CD4-positive, alpha-beta T cell treated with Interleukin-10 for 1 hour (primary cell): Measurements from ENCODE around the gene VPREB3.

Experiments
- DNase-seq: peaks from one replicate; pipeline ENCODE4 v3.0.0-alpha.2; 2020

The VPREB3 gene, protein sequence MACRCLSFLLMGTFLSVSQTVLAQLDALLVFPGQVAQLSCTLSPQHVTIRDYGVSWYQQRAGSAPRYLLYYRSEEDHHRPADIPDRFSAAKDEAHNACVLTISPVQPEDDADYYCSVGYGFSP

DNA sequence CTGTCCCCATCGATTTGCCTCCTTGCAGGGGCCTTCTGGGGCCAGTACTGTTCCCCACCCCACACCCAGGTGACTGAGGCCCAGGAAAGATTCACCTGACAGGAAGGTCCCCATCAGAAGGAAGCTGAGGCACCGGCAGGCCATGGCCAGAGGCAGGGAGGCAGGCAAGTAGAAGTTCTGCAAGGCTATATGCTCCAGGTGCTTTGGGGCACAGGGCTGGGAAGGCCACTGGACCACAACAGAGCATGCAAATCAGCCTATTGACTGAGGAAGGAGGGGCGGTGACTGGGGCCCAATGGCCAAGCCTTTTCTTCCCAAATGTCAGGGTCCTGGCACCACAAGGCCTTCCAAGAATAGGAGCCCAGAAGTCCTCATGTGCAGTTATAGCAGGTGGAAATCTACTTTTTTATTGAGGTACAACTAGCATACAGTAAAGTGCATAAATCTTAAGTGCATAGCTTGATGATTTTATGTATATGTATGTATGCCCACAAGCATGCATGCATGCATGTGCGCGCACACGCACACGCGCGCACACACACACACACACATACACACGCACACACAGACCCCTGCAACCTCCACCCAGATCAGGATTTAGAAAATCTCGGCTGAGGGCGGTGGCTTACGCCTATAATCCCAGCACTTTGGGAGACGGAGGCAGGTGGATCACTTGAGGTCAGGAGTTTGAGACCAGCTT, at the start of gene VPREB3:
Gene VPREB3 (minus strand): TSS at position 206 of the 700 bp plus-strand sequence. CDS start 62 bp downstream, at position 144.
- DNase-seq, result no peak

DNA sequence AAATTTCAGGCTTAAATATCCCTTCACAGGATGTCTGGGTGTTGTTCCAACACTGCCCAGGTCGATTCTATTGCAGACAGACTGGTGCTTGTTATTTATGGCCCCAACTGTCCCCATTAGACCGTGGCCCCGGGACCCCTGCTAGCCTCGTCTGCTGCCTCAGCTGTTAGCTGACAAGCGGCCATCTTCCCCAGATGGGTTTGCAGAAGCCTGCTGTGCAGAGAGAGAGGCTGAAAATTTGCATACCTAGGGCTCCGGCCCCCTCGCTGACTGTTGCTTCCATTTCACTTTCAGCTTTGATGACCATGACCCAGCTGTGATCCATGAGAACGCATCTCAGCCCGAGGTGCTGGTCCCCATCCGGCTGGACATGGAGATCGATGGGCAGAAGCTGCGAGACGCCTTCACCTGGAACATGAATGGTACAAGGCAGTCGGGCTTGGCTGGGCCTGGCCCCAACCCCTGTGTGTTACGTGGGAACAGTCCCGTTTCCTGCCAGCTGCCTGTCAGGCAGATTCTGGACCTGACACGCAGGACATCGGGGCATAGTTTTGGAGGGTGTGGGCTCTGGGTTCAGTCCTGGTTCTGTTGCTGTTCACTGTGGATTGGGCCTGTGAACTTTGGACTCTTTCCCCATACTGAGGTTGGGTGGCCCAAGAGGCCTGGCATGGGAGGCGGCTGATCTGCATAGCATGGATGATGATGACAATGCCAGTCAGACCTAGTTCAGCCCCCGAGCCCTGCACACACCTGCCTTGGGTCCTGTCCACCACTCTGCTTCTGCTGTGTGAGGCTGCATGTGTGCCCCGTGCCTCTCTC, 49.0 kb upstream of the VPREB3 start:
- no peak for DNase-seq

DNA sequence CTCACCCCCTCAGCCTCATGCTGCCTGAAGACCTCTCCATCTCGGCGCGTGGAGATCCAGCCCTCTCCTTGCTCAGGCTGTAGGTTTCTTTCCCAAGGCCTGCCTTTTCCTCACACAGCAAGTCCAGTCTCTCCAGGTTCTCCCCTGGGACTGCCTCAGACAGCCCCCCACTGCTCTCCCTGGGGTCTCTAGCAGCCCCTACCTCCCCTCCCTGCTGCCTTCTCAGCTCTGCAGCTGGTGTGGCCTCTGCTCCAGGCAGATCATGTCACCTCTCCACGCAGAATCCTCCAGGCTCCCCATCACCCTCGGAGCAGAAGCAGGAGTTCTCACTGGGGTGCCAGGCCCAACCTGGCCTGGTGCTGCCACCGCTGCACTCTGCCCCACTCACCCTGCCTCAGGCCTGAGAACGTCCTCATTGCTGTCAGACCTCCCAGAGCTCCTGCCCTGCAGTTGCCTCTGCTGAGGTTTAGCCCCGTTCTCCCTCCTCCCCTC, 47.7 kb upstream of the VPREB3 start:
- DNase-seq, result no peak

DNA sequence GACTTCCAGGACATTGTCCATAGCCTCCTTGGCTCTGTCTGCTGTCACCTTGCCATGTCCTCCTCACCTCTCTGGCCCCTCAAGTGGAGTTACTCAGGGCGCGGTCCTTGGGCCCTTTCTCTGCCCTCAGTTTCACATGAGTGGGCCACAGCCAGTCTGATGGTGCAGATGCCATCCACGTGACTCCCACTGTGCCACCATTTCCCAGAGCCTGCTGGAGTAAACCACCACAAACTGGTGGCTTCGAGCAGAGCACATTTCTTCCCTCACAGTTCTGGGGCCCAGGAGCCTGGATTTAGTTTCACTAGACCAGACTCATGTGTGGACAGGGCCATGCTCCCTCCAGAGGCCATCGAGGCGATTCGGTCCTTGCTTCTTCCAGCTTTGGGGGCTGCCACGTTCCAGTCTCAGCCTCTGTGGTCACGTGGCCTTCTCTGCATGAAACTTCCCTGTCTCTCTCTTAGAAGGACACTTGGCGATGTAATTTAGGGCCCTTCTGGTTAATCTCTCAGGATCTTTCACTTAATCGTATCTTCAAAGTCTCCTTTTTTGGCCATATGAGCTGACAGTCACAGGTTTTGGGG, 47.1 kb upstream of the VPREB3 start:
- DNase-seq, result no peak

DNA sequence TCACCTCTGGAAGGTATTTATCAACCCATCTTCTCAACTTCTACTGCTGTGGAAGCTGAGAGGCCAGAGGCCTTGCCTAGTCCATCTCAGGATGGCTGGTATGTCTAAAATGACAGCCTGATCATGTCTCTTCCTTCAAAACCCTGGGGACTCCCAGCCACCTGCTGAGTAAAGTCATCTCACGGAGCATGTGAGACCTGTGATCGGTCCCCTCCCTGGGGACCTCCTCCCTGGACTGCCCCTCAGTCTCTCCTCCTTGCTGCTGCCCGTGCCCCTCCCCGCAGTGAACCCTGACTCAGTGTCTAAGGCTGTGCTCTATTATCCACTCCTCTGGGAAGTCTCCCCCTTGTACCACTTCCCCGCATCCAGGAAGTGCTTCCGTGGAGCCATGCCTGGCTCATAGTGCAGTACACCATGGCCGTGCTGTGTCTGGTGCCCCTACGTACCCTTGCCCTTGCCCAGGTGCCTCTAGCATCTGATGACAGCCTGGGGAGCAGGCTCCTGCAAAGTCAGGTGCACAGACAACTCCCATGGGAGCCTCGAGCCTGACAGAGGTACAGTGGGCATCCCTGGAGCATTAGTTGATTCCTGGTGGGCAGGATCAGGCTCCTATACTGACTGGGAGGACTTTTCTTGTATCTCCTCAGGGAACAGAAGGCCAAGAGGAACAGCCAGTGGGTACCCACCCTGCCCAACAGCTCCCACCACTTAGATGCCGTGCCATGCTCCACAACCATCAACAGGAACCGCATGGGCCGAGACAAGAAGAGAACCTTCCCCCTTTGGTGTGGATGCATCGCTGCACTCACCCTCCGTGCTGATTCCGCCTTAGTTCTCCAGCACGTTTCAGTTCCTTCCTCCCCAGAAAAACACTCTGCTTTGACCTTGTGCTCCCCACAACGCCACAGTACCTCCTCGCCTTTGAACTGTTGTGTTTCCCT, 46.3 kb upstream of the VPREB3 start:
- no peak for DNase-seq

DNA sequence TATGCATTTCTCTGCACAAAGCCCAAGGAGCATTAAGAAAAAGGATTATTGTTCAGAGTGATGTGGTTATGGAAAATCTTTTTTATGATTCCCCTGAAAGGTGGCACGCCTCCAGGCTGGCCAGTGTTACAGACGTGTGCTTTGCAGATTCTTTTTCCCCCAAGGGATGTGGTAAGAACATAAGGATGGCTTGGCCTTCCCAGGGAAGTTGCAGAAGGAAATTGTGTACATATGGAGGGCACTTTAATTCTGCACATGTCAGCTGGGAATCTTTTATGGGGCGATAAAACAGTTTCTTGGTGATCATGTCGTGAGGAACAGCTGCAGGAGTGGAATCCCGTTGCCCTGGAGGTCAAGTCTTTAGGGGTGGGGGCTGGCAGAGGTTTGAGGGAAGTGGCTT, 42.2 kb upstream of the VPREB3 start:
- no peak for DNase-seq

DNA sequence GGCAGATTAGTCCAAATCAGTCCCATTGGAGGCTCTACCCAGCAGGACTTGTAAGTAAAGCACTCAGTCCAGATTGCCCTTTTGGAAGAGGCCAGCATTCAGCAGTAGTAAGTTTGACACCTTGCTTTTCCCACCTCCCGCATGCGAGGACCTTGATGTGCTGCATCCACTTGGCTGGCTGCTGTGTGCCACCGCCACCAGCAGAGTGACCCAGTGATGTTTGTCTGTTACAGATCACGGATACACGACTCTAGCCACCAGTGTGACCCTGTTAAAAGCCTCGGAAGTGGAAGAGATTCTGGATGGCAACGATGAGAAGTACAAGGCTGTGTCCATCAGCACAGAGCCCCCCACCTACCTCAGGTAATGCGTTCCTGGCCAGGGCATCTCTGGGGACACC, 39.1 kb upstream of the VPREB3 start:
- DNase-seq, result no peak

DNA sequence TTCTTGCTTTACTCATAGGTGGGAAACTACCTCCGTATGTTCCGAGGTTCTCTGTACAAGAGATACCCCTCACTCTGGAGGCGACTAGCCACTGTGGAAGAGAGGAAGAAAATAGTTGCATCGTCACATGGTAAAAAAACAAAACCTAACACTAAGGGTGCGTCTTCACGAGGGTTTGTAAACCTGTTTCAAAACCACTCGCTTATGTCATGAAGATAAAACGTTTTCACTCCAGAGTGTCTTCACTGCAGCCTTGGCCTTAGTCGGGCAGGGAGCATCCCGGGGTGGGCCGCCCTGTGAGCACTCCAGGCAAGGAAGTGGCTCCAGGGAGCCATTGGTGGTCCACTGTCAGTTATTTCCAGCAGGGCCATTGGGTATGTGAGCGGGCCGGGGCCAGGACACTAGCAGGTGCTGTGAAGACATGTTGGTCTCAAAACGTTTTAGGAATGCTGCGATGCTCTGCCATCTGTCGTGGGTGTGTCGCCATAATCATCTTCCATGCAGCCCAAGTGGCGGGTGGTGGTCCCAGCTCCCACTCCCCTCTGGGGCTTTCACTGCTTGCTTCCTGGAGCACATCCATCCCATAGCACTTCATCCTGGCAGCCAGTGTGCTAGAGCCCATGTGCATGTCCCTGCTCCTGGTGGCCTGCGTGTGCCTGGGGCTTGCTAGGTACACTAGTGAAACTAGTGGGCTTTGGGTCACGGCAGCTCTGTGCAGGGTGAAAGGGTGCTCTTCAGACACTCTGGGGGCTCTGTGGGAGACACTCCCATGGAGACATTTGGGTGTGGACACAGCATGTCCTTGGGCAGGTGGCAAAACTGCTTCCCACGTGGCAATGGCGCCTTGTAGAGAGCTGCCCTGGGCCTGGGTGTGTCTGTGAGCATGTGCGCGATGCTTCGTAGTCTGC, 37.8 kb upstream of the VPREB3 start:
- no peak for DNase-seq

DNA sequence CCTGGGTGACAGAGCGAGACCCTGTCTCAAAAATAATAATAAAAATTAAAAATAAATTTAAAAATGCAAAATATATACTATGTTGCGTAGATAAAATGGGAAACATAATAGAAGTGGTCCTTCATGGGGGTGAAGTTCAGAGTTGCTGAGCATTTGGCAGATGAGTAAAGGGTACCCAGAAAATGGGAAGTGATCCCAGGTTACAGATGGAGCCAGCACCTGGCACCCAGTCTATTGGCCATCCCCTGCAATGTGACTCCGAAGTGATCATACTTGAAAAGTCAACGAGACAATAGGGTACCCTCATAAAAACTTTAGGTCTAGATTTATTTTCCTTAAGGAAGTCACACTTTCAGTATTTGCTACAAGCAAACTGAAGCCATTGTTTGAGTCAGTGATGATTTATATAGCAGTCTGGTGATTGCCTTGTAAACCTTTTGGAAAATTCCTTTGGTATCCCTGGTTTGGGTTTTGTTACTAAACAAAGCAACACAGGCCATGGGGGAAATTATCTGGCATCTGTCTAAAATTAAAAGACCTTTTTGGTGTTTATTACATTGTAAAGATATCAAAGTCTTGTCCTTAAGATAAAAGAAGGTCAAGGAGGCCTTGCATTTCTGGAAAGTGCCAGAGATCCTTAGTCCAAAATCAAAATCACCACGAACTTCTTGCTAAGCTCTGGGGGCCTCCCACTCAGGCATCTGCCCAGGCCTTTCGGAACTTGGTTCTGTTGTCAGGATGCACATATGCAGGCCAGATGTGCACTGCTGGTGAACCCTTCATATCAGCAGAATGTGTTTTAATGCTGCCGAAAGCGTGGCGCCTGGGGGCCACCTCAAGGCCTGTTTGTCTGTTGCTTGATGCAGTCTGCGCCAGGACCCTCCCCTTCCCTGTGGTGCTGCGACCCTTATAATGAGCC, 36.9 kb upstream of the VPREB3 start:
- no peak for DNase-seq

DNA sequence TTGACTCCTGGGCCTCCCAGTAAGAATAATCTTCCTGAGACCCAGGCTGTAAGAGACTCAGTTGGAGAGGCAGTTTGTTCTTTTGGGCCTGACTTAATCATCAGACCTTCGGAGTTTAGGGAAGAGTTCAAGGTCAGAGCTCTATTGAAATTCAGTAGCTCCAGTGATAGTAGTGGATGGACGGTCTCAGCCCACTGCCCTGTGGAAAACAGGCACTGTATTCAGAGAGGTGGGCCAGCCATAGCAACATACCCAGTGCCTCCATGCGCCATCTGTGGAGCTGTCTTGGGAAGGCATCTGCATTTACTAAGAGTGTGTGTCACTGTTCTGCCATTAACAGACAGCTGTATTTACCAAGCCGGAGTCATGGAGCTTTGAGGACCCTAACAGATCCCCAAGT, 35.4 kb upstream of the VPREB3 start:
- DNase-seq, result no peak

DNA sequence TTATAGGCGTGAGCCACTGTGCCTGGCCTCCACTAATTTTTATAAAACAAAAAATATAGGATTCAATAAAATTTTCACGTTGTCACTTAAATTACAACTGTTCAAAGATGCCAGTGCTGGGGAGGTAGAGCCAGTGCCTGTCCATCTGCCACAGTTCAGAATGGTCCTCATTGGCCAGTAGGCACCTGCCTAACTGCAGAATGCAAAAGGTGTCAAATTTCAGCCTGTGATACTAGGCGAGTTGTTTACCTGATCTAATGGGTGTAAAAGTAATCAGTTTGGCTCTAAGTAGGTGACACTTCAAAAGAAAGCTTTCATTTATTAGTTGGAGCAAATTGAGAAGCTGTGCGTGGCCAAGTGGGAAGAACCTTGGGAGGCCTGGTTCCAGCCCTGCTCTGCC, 34.9 kb upstream of the VPREB3 start:
- DNase-seq, result no peak

DNA sequence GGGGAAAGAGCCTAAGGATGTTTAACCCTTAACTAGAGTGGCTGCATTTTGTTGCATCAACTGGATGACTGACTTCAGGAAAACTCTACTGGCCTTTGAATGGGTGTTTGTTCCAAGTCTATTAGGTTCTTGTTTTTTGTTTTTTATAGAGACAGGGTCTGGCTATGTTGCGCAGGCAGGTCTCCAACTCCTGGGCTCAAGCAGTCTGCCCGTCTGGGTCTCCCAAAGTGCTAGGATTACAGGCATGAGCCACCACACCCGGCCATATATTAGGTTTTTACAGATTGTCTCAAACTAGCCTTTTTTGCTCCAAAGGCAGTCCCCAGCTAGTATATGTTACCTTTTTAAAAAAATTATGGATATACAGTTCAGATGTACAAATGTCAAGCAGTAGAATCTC, 33.7 kb upstream of the VPREB3 start:
- DNase-seq, result no peak

DNA sequence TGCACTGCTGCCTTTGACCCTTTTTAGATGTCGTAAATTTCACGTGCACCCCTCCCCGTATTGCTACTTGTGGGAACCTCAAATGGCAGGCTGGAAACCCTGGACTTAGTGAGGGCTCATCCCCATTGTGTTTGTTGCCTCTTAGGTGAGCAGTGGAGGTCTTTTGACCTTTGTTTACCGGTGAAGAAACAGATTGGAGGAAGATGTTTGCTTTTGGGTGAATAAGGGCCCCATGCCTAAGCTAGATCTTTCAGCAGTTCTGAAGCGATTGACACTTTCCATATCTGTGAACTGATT, 33.3 kb upstream of the VPREB3 start:
- DNase-seq, result no peak

DNA sequence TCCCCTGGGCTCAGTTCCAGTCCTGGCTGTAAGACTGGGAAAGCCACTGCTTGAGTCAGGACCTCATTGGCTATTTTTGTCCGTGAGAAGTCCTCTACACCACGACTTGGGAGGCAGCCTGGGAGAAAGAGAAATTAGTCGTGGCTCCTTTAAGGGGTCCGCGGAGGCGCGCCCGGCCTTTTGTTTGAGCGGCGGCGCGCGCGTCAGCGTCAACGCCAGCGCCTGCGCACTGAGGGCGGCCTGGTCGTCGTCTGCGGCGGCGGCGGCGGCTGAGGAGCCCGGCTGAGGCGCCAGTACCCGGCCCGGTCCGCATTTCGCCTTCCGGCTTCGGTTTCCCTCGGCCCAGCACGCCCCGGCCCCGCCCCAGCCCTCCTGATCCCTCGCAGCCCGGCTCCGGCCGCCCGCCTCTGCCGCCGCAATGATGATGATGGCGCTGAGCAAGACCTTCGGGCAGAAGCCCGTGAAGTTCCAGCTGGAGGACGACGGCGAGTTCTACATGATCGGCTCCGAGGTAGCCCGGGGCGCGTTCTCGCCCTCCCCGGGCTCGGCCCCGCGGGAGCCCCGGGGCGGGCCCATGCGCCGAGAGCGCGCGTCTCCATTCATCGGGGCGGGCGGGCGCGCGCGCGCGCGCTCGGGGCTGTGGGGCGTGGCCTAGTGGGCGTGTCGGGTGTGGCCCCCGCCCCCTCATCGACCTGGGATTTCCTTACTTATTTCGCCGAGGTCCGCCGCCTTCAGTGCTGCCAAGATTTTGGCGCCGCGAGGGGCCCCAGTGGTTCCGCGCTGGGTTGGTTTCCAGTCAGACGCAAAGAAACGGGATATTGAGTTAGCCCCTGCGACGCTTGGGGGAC, 32.8 kb upstream of the VPREB3 start, which contains the start of gene SMARCB1:
Gene SMARCB1 (plus strand): TSS at position 215 of the 848 bp plus-strand sequence. CDS start 204 bp downstream, at position 419.
- peak; percentile 93 for DNase-seq

DNA sequence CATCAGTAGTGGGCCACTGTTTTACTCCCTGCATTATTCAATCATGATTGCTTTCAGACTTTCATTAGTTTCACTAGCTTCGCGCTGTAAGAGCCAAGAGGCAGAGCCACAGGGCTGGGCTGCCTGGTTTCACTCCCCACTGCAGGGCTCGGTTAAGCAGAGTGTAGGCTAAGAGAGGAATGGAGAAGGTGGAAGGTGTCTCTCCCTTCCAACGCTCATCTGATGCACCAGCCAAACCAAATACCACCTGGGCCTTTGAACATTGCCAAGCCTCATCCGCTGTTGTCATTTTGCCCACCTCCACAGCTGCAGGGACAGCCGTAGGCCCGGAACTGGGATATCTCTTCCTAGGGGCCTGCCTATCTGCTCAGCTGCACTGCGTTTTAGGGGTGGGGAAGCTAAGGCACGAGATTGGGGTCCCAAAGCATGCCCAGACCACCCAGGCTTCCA, 32.1 kb upstream of the VPREB3 start:
- DNase-seq, result no peak

DNA sequence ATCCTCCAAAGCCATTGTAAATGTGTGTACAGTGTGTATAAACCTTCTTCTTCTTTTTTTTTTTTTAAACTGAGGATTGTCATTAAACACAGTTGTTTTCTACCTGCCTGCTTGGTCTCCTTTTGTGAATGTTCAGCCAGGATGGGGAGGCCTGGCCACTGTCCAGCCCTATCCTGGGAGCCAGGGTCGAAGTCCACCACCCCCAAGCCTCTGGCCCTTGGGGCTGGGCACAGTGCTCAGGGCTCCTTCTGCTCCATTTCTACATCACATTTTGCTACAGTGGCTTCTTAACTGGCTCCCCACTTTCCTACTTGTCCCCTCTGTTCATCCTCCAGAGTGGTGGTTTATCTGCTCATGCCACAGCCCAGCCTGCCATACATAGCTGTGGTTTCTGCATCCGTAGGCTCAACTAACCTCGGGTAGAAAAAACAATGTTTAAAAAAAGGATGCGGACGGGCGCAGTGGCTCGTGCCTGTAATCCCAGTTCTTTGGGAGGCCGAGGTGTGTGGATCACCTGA, 30.0 kb upstream of the VPREB3 start:
- peak; percentile 17 for DNase-seq

DNA sequence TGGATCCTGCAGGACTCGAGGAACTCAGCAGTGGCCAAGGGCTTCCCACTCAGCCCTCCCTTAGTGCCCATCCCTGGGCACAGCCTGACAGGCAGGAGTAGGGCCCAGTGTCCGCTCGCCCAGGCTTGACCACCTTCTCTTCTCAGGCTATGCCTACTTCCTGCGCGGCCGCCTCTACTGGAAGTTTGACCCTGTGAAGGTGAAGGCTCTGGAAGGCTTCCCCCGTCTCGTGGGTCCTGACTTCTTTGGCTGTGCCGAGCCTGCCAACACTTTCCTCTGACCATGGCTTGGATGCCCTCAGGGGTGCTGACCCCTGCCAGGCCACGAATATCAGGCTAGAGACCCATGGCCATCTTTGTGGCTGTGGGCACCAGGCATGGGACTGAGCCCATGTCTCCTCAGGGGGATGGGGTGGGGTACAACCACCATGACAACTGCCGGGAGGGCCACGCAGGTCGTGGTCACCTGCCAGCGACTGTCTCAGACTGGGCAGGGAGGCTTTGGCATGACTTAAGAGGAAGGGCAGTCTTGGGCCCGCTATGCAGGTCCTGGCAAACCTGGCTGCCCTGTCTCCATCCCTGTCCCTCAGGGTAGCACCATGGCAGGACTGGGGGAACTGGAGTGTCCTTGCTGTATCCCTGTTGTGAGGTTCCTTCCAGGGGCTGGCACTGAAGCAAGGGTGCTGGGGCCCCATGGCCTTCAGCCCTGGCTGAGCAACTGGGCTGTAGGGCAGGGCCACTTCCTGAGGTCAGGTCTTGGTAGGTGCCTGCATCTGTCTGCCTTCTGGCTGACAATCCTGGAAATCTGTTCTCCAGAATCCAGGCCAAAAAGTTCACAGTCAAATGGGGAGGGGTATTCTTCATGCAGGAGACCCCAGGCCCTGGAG, 29.3 kb upstream of the VPREB3 start:
- DNase-seq, result no peak

DNA sequence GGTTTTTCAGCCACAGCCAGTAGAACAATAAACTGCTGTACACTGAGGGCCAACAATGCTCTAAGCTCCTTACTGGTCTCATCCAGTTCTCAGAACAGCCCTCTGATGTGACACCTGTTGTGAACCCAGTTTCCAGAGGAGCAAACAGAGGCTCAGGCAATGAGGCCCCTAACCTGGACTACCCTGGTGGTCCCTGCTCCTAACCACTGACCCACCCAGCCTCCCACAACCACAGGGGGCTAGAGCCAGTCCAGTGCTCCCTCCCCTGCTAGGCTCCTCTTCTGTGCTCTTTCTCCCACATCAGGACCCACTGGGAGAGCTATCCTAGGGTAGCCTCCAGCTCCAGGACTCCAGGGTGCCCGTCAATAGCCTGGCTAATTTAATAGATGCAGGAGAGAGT, 28.5 kb upstream of the VPREB3 start:
- no peak for DNase-seq
